OCI-LY1 (cell line): ENCODE data around the gene KLK7.

Experiments used
- H2AFZ ChIP-seq: fragments of 200-600 bp; sonication (generic), shearing (Covaris generic); 2 replicates; pipeline ENCODE4 v1.6.0; 2014; ENCODE audit warnings: antibody characterized with exemption, mild to moderate bottlenecking, low read length
- H3F3A ChIP-seq: fragments of 200-600 bp; sonication (generic), shearing (Covaris generic); 2 replicates; pipeline ENCODE4 v1.6.0; 2014; ENCODE audit warnings: mild to moderate bottlenecking, antibody characterized with exemption, low read length, moderate library complexity; ENCODE audit not compliant: insufficient read depth
- H3K27ac ChIP-seq: fragments of 200-600 bp; sonication (generic); 2 replicates; pipeline ENCODE4 v1.5.1; 2014; ENCODE audit warnings: low read length, mixed run types, mild to moderate bottlenecking, low read depth; ENCODE audit not compliant: poor library complexity, severe bottlenecking
- H3K27me3 ChIP-seq: fragments of 200-600 bp; sonication (generic); 2 replicates; pipeline ENCODE4 v1.6.0; 2014; ENCODE audit warnings: antibody characterized with exemption, mild to moderate bottlenecking, low read length, moderate library complexity; ENCODE audit not compliant: insufficient read depth
- H3K36me3 ChIP-seq: fragments of 200-600 bp; sonication (generic); 2 replicates; pipeline ENCODE4 v1.6.1; 2014; ENCODE audit warnings: mild to moderate bottlenecking, antibody characterized with exemption, low read length, moderate library complexity, mixed read lengths; ENCODE audit not compliant: insufficient read depth
- H3K4me1 ChIP-seq: fragments of 200-600 bp; sonication (generic); 2 replicates; pipeline ENCODE4 v1.5.1; 2014; ENCODE audit warnings: mild to moderate bottlenecking, low read length, moderate library complexity; ENCODE audit not compliant: insufficient read depth, severe bottlenecking
- H3K4me2 ChIP-seq: fragments of 200-600 bp; sonication (generic), shearing (Covaris generic); 2 replicates; pipeline ENCODE4 v1.6.1; 2014; ENCODE audit warnings: low read length
- H3K4me3 ChIP-seq: fragments of 200-600 bp; sonication (generic); 2 replicates; pipeline ENCODE4 v1.5.1; 2014; ENCODE audit warnings: low read length, low read depth, mild to moderate bottlenecking, mixed read lengths; ENCODE audit not compliant: poor library complexity, severe bottlenecking
- H3K79me2 ChIP-seq: fragments of 200-600 bp; shearing (Covaris generic); 2 replicates; pipeline ENCODE4 v1.6.1; 2016; ENCODE audit warnings: mixed run types, low read length, mixed read lengths; ENCODE audit not compliant: insufficient read depth
- H3K9ac ChIP-seq: fragments of 200-600 bp; sonication (generic), shearing (Covaris generic); 2 replicates; pipeline ENCODE4 v1.6.1; 2014; ENCODE audit warnings: mild to moderate bottlenecking, low read length, mixed read lengths
- H3K9me2 ChIP-seq: fragments of 200-600 bp; sonication (generic), shearing (Covaris generic); 2 replicates; pipeline ENCODE4 v1.6.1; 2014; ENCODE audit warnings: low read depth, mild to moderate bottlenecking, low read length, mixed read lengths
- H3K9me3 ChIP-seq: fragments of 200-600 bp; shearing (Covaris generic); 2 replicates; pipeline ENCODE4 v1.6.1; 2014; ENCODE audit warnings: low read length, mixed read lengths
- H4K20me1 ChIP-seq: fragments of 200-600 bp; sonication (generic), shearing (Covaris generic); 2 replicates; pipeline ENCODE4 v1.6.0; 2016; ENCODE audit warnings: mild to moderate bottlenecking, low read length; ENCODE audit not compliant: insufficient read depth
- EZH2 ChIP-seq: fragments of 200-600 bp; sonication (generic), shearing (Covaris generic); IDR thresholded peaks from 2 replicates; pipeline ENCODE4 v1.8.0; 2017; ENCODE audit warnings: borderline replicate concordance, mixed run types, mild to moderate bottlenecking, antibody characterized with exemption, low read length, moderate library complexity, mixed read lengths
- TF ChIP-seq, protein P1 (sequence below): fragments of 200-600 bp; sonication (generic), shearing (Covaris generic); IDR thresholded peaks from 2 replicates; pipeline ENCODE4 v1.5.1; 2017; ENCODE audit warnings: mild to moderate bottlenecking, antibody characterized with exemption, low read length, moderate library complexity, mixed read lengths

The KLK7 gene

DNA sequence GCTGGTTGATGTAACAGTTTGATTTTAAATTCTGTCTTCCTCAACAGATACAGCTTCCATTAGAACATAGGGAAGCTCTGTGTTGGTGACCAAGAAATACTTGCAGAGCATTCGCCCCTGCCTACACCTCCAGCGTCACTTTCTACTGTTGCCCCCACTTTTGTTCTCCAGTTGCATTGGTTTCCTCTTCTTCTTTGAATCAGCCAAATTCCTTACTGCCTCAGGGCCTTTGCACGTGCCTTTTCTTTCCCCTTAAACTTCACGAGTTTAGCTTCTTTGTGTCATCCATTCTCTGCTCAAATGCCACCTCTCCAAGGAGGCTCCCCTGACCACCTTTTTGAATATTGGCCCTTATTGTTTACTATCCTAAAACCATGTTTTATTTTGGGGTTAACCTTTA lies 36.6 kb downstream of the KLK7 start:
- H3K4me2 ChIP-seq = no peak overlapping the region
- no peak overlapping the region for H3K4me3 ChIP-seq
- no peaks in the 10 kb centered on the region for H3K27me3 ChIP-seq
- H3K4me1 ChIP-seq = no peaks in the 10 kb centered on the region
- H4K20me1 ChIP-seq = no peaks in the 10 kb centered on the region
- no peaks in the 10 kb centered on the region for H3F3A ChIP-seq
- H3K9me3 ChIP-seq = no peaks in the 10 kb centered on the region
- no peak overlapping the region for H2AFZ ChIP-seq
- H3K9ac ChIP-seq = no peak overlapping the region
- H3K36me3 ChIP-seq = no peaks in the 10 kb centered on the region
- no peak overlapping the region for H3K27ac ChIP-seq
- no peaks in the 10 kb centered on the region for H3K79me2 ChIP-seq
- H3K9me2 ChIP-seq = no peaks in the 10 kb centered on the region
- TF ChIP-seq, protein P1, sequence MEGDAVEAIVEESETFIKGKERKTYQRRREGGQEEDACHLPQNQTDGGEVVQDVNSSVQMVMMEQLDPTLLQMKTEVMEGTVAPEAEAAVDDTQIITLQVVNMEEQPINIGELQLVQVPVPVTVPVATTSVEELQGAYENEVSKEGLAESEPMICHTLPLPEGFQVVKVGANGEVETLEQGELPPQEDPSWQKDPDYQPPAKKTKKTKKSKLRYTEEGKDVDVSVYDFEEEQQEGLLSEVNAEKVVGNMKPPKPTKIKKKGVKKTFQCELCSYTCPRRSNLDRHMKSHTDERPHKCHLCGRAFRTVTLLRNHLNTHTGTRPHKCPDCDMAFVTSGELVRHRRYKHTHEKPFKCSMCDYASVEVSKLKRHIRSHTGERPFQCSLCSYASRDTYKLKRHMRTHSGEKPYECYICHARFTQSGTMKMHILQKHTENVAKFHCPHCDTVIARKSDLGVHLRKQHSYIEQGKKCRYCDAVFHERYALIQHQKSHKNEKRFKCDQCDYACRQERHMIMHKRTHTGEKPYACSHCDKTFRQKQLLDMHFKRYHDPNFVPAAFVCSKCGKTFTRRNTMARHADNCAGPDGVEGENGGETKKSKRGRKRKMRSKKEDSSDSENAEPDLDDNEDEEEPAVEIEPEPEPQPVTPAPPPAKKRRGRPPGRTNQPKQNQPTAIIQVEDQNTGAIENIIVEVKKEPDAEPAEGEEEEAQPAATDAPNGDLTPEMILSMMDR = no peak
- no peak for TF ChIP-seq EZH2

DNA sequence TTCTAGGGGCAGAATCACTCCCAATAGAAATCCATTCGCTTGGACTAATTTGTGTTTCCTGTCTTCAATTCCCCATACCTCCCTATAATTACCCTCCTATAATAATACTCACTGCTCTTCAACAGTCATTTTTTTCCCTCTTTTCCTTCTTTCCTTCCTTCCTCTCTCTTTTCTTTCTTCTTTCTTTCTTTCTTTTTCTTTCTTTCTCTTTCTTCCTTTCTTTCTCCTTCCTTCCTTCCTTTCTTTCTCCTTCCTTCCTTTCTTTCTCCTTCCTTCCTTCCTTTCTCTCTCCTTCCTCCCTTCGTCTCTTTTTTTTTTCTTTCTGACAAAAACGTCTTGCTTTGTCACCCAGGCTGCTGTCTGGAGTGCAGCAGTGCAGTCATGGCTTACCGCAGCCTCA lies 38.9 kb downstream of the KLK7 start:
- Histone ChIP-seq H3F3A (no peaks in the 10 kb centered on the region), H3K4me3 (no peak overlapping the region), H3K36me3 (no peaks in the 10 kb centered on the region), H3K9me2 (no peaks in the 10 kb centered on the region), H3K27ac (no peak overlapping the region), H3K9me3 (no peaks in the 10 kb centered on the region), H3K4me2 (no peak overlapping the region), H3K27me3 (no peaks in the 10 kb centered on the region), H3K79me2 (no peaks in the 10 kb centered on the region), H3K9ac (no peak overlapping the region), H4K20me1 (no peaks in the 10 kb centered on the region), H3K4me1 (no peaks in the 10 kb centered on the region), H2AFZ (no peak overlapping the region)
- no peak for TF ChIP-seq EZH2
- TF ChIP-seq, protein P1 = no peak

DNA sequence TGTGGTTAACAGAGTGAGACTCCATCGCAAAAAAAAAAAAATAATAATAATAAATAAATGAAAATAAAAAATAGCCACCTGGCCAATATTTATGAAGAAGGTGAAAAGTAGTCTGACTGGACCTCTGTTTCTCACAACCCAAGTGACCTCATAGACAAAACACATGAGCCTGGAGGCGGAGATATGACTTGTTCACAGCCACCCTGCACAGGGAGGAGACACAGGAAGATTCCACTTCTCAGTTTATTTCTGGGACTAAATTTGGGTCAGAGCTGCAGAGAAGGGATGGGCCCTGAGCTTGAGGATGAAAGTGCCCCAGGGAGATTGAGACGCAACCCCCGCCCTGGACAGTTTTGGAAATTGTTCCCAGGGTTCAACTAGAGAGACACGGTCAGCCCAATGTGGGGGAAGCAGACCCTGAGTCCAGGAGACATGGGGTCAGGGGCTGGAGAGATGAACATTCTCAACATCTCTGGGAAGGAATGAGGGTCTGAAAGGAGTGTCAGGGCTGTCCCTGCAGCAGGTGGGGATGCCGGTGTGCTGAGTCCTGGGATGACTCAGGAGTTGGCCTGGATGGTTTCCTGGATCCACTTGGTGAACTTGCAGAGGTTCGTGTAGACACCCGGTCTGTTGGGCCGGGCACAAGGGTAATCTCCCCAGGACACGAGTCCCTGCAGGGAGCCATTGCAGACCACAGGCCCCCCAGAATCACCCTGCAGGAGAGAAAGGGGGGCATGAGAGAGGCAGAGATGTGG lies 40.5 kb downstream of the KLK7 start:
- Histone ChIP-seq H3K79me2 (no peaks in the 10 kb centered on the region), H3K9me3 (no peaks in the 10 kb centered on the region), H3K9ac (no peak overlapping the region), H3K4me1 (no peaks in the 10 kb centered on the region), H3K27ac (no peak overlapping the region), H3K36me3 (no peaks in the 10 kb centered on the region), H4K20me1 (no peaks in the 10 kb centered on the region), H3F3A (no peaks in the 10 kb centered on the region), H3K4me2 (no peak overlapping the region), H3K4me3 (no peak overlapping the region), H3K9me2 (no peaks in the 10 kb centered on the region), H2AFZ (no peak overlapping the region), H3K27me3 (no peaks in the 10 kb centered on the region; the same call in 1 of the 2 replicates)
- TF ChIP-seq EZH2 = no peak
- TF ChIP-seq, protein P1 = no peak
